H1 (cell line): Measurements from ENCODE around the gene SLC7A9. TPM values are rescaled to one million over a fixed set of nuclear protein-coding genes. Genes with fewer than 3 reads are reported as not detected.

ENCODE experiments used
- polyA plus RNA-seq, 7 experiments: library from polyadenylated mRNA; depleted of rRNA in 3 of 7; stranded (reverse) in 5 of 7; unstranded in 2 of 7; fragments of >200 nt in 5 of 7; fragments of 200-250 nt in 2 of 7; gene quantifications; 1 replicate in 5 of 7; 2 replicates in 1 of 7; 4 replicates in 1 of 7; pipeline versions ENCODE4 v1.2.1 to v1.2.3, GENCODE V29; 2011 to 2013; ENCODE audit warnings: missing spikeins in 2 of 7, mixed read lengths in 2 of 7
- total RNA-seq: library from RNA; stranded (reverse); fragmentation: NEBNext Ultra II Directional; extraction: Animal tissue kit (Norgen Biotek cat#: 25700); gene quantifications from 2 replicates; pipeline ENCODE4 v1.2.1, GENCODE V29; 2021
- TF ChIP-seq, protein P1 (sequence below): fragments of 300-600 bp; sonication (generic); IDR thresholded peaks from 2 replicates; pipeline ENCODE4 v1.7.1; 2012; ENCODE audit warnings: low read length, moderate library complexity, mild to moderate bottlenecking, inconsistent platforms; ENCODE audit not compliant: insufficient replicate concordance
- TF ChIP-seq, protein P2 (sequence below), 3 experiments: IDR thresholded peaks; 1 replicate in 2 of 3; 2 replicates in 1 of 3; pipeline versions ENCODE4 v1.5.1 to v1.6.1; 2011; ENCODE audit warnings: low read length in 3 of 3, mild to moderate bottlenecking in 3 of 3, inconsistent platforms in 2 of 3, low read depth in 1 of 3, moderate library complexity in 1 of 3; ENCODE audit not compliant: insufficient read depth in 1 of 3; ENCODE audit errors: control extremely low read depth in 1 of 3

SLC7A9 gene
- total and polyA plus RNA-seq, 2 of the 8 experiments (the other 6 are each of a cell fraction or from before 2014, with no cell fraction given), result 0.15 TPM; not detected in 1

DNA sequence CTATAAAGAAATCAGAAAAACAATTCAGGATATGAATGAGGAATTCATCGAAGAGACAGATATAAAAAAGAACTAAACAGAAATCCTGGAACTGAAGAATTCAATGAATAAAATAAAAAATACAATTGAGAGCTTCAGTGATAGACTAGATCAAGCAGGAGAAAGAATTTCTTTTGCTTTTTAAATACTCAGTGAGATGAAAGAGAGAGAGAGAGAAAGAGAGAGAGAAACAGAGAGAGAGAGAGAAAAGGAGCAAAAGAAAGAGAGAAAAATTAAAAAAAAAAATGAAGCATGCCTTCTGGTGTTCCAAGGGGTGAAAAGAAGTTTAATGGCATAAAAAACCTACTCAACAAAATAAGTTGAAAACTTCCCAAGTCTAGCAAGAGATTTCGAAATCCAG, 22.0 kb upstream of the SLC7A9 start (continued):
- TF ChIP-seq, protein P1, sequence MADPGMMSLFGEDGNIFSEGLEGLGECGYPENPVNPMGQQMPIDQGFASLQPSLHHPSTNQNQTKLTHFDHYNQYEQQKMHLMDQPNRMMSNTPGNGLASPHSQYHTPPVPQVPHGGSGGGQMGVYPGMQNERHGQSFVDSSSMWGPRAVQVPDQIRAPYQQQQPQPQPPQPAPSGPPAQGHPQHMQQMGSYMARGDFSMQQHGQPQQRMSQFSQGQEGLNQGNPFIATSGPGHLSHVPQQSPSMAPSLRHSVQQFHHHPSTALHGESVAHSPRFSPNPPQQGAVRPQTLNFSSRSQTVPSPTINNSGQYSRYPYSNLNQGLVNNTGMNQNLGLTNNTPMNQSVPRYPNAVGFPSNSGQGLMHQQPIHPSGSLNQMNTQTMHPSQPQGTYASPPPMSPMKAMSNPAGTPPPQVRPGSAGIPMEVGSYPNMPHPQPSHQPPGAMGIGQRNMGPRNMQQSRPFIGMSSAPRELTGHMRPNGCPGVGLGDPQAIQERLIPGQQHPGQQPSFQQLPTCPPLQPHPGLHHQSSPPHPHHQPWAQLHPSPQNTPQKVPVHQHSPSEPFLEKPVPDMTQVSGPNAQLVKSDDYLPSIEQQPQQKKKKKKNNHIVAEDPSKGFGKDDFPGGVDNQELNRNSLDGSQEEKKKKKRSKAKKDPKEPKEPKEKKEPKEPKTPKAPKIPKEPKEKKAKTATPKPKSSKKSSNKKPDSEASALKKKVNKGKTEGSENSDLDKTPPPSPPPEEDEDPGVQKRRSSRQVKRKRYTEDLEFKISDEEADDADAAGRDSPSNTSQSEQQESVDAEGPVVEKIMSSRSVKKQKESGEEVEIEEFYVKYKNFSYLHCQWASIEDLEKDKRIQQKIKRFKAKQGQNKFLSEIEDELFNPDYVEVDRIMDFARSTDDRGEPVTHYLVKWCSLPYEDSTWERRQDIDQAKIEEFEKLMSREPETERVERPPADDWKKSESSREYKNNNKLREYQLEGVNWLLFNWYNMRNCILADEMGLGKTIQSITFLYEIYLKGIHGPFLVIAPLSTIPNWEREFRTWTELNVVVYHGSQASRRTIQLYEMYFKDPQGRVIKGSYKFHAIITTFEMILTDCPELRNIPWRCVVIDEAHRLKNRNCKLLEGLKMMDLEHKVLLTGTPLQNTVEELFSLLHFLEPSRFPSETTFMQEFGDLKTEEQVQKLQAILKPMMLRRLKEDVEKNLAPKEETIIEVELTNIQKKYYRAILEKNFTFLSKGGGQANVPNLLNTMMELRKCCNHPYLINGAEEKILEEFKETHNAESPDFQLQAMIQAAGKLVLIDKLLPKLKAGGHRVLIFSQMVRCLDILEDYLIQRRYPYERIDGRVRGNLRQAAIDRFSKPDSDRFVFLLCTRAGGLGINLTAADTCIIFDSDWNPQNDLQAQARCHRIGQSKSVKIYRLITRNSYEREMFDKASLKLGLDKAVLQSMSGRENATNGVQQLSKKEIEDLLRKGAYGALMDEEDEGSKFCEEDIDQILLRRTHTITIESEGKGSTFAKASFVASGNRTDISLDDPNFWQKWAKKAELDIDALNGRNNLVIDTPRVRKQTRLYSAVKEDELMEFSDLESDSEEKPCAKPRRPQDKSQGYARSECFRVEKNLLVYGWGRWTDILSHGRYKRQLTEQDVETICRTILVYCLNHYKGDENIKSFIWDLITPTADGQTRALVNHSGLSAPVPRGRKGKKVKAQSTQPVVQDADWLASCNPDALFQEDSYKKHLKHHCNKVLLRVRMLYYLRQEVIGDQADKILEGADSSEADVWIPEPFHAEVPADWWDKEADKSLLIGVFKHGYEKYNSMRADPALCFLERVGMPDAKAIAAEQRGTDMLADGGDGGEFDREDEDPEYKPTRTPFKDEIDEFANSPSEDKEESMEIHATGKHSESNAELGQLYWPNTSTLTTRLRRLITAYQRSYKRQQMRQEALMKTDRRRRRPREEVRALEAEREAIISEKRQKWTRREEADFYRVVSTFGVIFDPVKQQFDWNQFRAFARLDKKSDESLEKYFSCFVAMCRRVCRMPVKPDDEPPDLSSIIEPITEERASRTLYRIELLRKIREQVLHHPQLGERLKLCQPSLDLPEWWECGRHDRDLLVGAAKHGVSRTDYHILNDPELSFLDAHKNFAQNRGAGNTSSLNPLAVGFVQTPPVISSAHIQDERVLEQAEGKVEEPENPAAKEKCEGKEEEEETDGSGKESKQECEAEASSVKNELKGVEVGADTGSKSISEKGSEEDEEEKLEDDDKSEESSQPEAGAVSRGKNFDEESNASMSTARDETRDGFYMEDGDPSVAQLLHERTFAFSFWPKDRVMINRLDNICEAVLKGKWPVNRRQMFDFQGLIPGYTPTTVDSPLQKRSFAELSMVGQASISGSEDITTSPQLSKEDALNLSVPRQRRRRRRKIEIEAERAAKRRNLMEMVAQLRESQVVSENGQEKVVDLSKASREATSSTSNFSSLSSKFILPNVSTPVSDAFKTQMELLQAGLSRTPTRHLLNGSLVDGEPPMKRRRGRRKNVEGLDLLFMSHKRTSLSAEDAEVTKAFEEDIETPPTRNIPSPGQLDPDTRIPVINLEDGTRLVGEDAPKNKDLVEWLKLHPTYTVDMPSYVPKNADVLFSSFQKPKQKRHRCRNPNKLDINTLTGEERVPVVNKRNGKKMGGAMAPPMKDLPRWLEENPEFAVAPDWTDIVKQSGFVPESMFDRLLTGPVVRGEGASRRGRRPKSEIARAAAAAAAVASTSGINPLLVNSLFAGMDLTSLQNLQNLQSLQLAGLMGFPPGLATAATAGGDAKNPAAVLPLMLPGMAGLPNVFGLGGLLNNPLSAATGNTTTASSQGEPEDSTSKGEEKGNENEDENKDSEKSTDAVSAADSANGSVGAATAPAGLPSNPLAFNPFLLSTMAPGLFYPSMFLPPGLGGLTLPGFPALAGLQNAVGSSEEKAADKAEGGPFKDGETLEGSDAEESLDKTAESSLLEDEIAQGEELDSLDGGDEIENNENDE, result no peak
- TF ChIP-seq, protein P2, sequence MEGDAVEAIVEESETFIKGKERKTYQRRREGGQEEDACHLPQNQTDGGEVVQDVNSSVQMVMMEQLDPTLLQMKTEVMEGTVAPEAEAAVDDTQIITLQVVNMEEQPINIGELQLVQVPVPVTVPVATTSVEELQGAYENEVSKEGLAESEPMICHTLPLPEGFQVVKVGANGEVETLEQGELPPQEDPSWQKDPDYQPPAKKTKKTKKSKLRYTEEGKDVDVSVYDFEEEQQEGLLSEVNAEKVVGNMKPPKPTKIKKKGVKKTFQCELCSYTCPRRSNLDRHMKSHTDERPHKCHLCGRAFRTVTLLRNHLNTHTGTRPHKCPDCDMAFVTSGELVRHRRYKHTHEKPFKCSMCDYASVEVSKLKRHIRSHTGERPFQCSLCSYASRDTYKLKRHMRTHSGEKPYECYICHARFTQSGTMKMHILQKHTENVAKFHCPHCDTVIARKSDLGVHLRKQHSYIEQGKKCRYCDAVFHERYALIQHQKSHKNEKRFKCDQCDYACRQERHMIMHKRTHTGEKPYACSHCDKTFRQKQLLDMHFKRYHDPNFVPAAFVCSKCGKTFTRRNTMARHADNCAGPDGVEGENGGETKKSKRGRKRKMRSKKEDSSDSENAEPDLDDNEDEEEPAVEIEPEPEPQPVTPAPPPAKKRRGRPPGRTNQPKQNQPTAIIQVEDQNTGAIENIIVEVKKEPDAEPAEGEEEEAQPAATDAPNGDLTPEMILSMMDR (IDR thresholded peaks at IDR 0.05; ENCODE audit: control extremely low read depth in 1 of 3, insufficient read depth in 1 of 3, low read depth in 1 of 3, low read length in 3 of 3), result no peak
